Measurements from ENCODE around the gene AGAP1.
"Not testable (repeated sequence)": the region's sequence is repeated elsewhere in the genome, so short reads cannot be mapped to it uniquely, and the experiment has no call there.

AGAP1 gene

DNA sequence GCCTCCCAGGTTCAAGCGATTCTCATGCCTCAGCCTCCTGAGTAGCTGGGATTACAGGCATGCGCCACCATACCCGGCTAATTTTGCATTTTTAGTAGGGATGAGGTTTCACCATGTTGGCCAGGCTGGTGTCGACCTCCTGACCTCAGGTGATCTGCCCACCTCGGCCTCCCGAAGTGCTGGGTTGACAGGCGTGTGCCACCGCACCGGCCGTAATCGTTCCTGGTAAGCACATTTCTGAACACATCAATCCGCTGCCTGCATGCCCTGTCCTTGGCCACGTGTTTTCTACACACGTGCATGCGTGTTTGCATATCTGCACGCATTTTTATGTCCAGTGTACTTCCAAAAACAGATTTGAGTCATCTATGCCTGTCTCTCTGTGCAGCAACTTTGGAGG lies 597.0 kb downstream of the AGAP1 start:
- not testable (repeated sequence) for DNase-seq

GRCh38 chr2:236092714-236093113 lies 598.9 kb downstream of the AGAP1 start:
- DNase-seq = no peak

DNA sequence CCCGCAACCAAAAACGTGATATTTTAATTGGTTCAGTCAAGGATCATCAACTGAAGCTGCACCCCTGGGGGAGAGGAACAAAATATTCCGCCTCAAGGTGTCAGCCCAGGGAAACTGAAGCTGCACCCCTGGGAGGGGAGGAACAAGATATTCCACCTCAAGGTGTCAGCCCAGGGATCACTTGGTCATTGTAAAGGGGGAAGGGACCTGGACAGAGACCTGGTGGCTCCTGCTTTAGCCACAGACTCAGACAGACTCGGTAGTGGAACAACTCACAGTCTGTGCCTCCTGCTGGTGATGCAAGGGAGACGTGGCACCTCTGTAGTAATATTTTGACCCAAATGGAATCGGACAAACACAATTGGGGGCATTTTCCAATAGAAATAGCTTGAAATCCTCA lies 599.3 kb downstream of the AGAP1 start:
- DNase-seq = no peak

- DNase-seq = no peak
Observed at GRCh38 chr2:236095504-236095903, 601.7 kb downstream of the AGAP1 start.

DNA sequence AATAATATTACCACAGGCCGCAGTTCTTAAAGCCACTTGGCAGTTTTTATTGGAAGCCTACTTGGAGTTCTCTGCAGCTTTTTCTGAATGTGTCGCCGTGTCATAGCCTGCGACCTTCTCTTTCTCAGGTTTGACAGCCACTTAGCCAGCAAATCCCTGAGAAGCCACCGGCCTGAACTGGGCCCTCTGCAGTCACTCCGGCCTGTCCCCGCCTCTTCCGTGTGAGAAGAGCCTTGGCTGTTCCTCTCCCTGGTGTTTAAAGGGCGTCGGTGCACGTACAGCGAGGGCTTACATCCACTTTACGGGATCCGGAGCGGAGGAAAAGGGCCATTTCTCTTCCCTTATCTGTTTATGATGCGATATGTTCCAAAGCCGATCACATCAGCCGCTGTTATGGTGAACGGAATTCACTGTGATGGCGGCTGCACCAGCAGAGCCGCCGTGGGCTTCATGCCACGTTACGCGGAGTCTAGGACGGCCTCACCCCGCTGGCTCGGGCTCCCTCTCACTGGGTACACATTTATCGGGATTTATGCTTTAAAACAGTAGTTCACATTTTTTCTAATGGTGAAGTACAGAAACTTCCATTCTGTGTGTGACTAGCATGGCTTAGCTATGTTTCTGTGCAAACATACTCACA lies 607.6 kb downstream of the AGAP1 start:
- DNase-seq = no peak

GRCh38 chr2:236102971-236103370 lies 609.1 kb downstream of the AGAP1 start:
- DNase-seq = no peak

DNA sequence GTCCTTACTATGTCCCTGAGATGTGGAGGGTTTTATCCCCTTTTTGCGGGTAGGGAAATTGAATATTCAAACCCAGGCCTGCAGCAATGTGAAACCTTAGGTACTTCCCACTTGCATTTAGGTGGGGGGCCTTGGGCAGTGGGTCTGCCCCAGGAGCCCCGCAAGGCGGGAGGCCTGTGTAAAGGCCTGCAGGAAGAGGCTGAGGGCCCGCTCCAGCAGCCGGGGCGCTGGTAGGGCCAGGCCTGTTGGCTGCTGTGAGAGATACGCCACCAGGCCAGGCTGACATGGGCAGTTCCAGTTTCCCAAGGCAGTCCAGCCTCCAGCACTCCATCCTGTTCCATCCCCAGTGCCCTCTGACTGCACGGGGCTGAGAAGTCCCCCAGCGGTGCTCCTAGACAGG lies 610.1 kb downstream of the AGAP1 start:
- no peak for DNase-seq

DNA sequence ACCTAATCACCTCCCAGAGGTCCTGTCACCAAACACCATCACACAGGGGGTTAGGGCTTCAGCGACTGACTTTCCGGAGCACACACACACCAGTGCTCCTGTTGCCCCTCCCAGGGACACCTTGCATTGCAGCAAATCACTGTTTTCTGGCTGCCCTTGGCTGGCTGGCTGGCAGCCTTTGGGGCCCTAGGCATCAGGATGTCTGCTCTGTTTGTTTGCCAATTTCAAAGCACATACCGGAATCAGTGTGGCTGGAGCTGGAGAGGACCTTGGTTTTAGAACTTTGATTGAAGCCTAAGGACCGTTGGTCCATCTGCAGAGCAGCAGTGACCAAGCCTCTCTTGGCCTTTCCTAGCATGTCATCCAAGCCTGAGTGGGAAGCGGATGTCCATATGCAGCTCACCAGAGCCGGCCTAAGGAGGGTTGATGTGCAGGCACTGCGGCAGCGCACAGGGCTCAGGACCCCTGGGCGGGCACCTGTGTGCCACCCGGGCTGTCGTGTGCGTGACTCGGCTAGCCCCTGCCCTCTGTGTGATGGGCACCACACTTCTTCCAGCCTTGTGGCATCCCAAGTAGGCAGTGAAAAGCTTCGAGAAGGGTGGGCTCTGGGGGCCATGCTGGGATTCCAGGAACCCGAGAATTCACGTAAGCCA lies 612.2 kb downstream of the AGAP1 start:
- DNase-seq = no peak

DNA sequence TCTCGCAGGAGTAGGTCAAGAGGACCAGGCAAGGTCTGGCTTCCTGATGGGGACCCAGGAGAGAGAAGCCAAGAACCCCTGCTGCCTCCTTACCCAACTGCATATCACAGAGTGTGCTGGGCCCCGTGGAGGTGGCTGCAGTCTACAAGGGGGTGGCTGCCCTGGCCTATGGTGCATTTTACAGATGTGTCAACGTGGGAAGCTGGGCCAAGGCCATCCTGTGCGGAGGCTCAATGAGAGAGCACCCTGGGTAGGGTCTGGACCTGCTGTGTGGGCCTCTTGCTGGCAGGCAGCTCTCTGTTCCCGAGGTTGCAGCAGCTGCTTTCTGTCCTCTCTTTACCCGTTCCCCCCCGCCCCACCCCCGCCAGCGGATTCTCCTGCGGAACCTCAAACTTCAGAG lies 612.9 kb downstream of the AGAP1 start:
- DNase-seq = no peak

DNA sequence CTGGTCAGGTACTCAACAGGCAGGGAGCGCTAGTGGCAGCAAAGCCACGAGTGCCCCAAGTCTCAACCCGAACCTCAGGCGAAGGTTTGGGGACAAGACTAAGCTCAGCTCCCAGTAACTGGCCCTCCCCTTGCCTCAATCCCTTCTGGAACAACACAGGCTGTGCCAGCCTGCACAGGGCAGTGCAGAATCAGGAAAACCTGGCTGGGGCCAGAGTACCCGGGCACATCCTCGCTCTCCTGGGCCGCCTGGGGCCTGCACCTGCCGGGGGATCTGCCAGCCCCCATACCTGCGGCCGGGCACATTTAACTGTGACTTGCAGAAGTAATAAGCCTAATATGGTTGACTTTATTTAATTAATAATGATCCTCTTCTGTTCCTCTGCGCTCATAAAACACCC lies 613.7 kb downstream of the AGAP1 start:
- no peak for DNase-seq

GRCh38 chr2:236107942-236108625 lies 614.2 kb downstream of the AGAP1 start:
- DNase-seq = no peak

DNA sequence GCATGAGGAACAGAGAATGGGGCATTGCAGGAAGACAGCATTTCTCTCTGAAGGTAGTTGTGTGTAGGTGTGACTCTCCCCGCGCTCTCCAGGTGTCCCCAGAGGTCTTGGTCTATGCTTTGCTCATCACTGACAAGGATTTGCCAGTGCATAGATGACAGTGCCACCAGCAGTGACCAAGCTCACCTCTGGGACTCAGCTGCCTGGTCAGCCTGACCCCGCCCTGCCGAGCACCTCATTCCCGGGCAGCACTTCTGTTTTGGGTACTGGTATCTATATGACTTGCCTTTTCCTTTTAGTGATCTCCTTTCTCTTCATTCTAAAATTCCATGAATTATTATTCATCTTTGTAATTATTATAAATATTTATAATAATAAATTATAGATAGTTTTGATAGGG lies 615.2 kb downstream of the AGAP1 start:
- DNase-seq = no peak

GRCh38 chr2:236109473-236109872 lies 615.6 kb downstream of the AGAP1 start:
- DNase-seq = no peak

GRCh38 chr2:236112466-236112865 lies 618.6 kb downstream of the AGAP1 start:
- DNase-seq = no peak

DNA sequence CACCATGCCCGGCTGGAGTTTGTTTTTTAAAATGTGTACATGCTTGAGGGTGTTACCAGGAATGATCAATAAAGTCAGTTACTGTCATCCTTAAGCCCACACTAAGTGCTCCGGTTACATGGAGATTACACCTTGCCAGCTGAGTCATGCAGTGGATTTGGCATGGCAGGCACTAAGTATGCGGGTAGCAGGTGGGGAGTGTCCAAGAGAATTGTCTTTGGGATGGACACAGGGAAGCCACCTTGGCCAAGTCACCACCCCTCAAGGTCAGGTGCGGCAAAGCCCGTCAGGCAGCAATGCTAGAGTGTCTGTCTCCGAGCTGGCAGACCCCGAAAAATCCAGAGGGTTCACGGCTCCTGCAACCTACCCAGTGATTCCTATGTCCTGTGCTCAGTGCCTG lies 619.6 kb downstream of the AGAP1 start:
- DNase-seq = no peak

- no peak for DNase-seq
Observed at GRCh38 chr2:236113948-236114347, 620.1 kb downstream of the AGAP1 start.

- no peak for DNase-seq
Observed at GRCh38 chr2:236114959-236115358, 621.1 kb downstream of the AGAP1 start.

GRCh38 chr2:236117401-236117800 lies 623.6 kb downstream of the AGAP1 start:
- DNase-seq = no peak

- no peak for DNase-seq
Observed at GRCh38 chr2:236117861-236118269, 624.0 kb downstream of the AGAP1 start.

GRCh38 chr2:236119003-236119402 lies 625.2 kb downstream of the AGAP1 start:
- DNase-seq = no peak

- no peak for DNase-seq
Observed at GRCh38 chr2:236119476-236119875, 625.6 kb downstream of the AGAP1 start.

GRCh38 chr2:236120141-236120601 lies 626.3 kb downstream of the AGAP1 start:
- DNase-seq = no peak

- no peak for DNase-seq
Observed at GRCh38 chr2:236120829-236121228, 627.0 kb downstream of the AGAP1 start.

DNA sequence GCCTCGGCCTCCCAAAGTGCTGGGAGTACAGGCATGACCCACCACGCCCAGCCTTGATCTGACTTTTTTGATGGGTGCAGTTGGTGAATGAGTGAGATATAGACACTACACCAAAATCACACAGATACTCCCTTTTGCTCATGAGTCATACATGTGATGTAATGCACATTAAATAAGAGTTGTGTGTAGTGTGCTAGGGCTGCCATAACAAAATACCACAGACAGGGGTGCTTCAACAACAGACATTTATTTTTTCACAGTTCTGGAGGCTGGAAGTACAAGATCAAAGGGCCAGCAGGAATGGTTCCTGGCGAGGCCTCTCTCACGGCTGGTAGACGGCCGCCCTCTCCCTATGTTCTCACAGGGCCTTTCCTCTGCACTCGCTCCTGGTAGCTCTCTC lies 627.7 kb downstream of the AGAP1 start:
- no peak for DNase-seq
